HG03103 (cell line): ENCODE results near the gene CAMK2N2.

Experiments
- ATAC-seq: cut with Tn5 transposase; IDR thresholded peaks from one replicate; pipeline ENCODE4 v1.9.1; 2021; ENCODE audit warnings: low read depth; ENCODE audit not compliant: unreplicated experiment

Gene CAMK2N2

GRCh38 chr3:184241447-184242296 lies 19.7 kb downstream of the CAMK2N2 start:
- ATAC-seq, result no peak

- no peak for ATAC-seq
Observed at GRCh38 chr3:184241141-184241446, 20.3 kb downstream of the CAMK2N2 start.

- ATAC-seq, result no peak
Observed at GRCh38 chr3:184240384-184241140, 20.8 kb downstream of the CAMK2N2 start.

GRCh38 chr3:184239708-184240107 lies 21.6 kb downstream of the CAMK2N2 start:
- ATAC-seq, result no peak

- no peak for ATAC-seq
Observed at GRCh38 chr3:184239221-184239620, 22.1 kb downstream of the CAMK2N2 start.

GRCh38 chr3:184238246-184238818 lies 23.0 kb downstream of the CAMK2N2 start:
- ATAC-seq, result no peak

GRCh38 chr3:184237807-184238206 lies 23.5 kb downstream of the CAMK2N2 start:
- no peak for ATAC-seq

- no peak for ATAC-seq
Observed at GRCh38 chr3:184237211-184237610, 24.1 kb downstream of the CAMK2N2 start.

GRCh38 chr3:184236636-184237035 lies 24.7 kb downstream of the CAMK2N2 start:
- ATAC-seq, result no peak

GRCh38 chr3:184236033-184236410 lies 25.3 kb downstream of the CAMK2N2 start:
- ATAC-seq, result no peak

GRCh38 chr3:184235381-184236032 lies 25.8 kb downstream of the CAMK2N2 start:
- no peak for ATAC-seq

GRCh38 chr3:184234671-184235380 lies 26.5 kb downstream of the CAMK2N2 start:
- no peak for ATAC-seq

GRCh38 chr3:184234224-184234623 lies 27.1 kb downstream of the CAMK2N2 start:
- no peak for ATAC-seq

GRCh38 chr3:184233127-184233843 lies 28.1 kb downstream of the CAMK2N2 start:
- no peak for ATAC-seq

GRCh38 chr3:184231671-184232070 lies 29.7 kb downstream of the CAMK2N2 start:
- ATAC-seq, result no peak

- no peak for ATAC-seq
Observed at GRCh38 chr3:184230603-184231528, 30.5 kb downstream of the CAMK2N2 start.

- no peak for ATAC-seq
Observed at GRCh38 chr3:184230081-184230602, 31.2 kb downstream of the CAMK2N2 start.

- peak; percentile 56 for ATAC-seq
Observed at GRCh38 chr3:184229394-184230080, 31.8 kb downstream of the CAMK2N2 start, which contains the start of gene VWA5B2. VWA5B2 (plus strand) TSS chr3:184229585; CDS start chr3:184230529, 944 bp downstream.
